HepG2 (cell line): ENCODE data around the gene GOLGA6C. TPM values are rescaled to one million over a fixed set of nuclear protein-coding genes. Genes with fewer than 3 reads are reported as not detected.

Source experiments
- EHMT2 ChIP-seq: fragments of 200-600 bp; sonication (generic); IDR thresholded peaks from 2 replicates; pipeline ENCODE4 v1.7.0; 2017; ENCODE audit warnings: antibody characterized with exemption, low read depth, low read length, borderline replicate concordance
- ESRRA ChIP-seq: sonication (generic); formaldehyde crosslinking; IDR thresholded peaks from 2 replicates; pipeline ENCODE4 v1.5.1; 2020; ENCODE audit warnings: mild to moderate bottlenecking, low read depth, missing genetic modification reagents
- GZF1 ChIP-seq: sonication (generic); formaldehyde crosslinking; IDR thresholded peaks from 2 replicates; pipeline ENCODE4 v1.5.1; 2020; ENCODE audit warnings: mild to moderate bottlenecking, missing genetic modification reagents
- HNRNPLL ChIP-seq: fragments of 200-400 bp; formaldehyde crosslinking; IDR thresholded peaks from 2 replicates; pipeline ENCODE4 v1.6.1; 2017; ENCODE audit warnings: mild to moderate bottlenecking, low read depth, low read length; ENCODE audit not compliant: poor library complexity, severe bottlenecking
- KDM6A ChIP-seq: IDR thresholded peaks from 2 replicates; pipeline ENCODE4 v1.6.1; 2016; ENCODE audit warnings: low read depth
- MXD4 ChIP-seq: IDR thresholded peaks from 2 replicates; pipeline ENCODE4 v1.6.1; 2016; ENCODE audit warnings: mild to moderate bottlenecking, missing biosample characterization, missing genetic modification reagents
- POLR2AphosphoS2 ChIP-seq: IDR thresholded peaks from 2 replicates; pipeline ENCODE4 v1.6.1; 2011; ENCODE audit warnings: low read depth, low read length, improper control_type of control experiment
- POLR2AphosphoS5 ChIP-seq: IDR thresholded peaks from 2 replicates; pipeline ENCODE4 v1.6.1; 2012; ENCODE audit warnings: low read depth, low read length
- SRSF1 ChIP-seq: fragments of 200-400 bp; formaldehyde crosslinking; optimal IDR thresholded peaks from 2 replicates; pipeline ENCODE3; 2017; ENCODE audit warnings: mild to moderate bottlenecking, low read depth, low read length, moderate library complexity
- SRY ChIP-seq: sonication (generic); formaldehyde crosslinking; IDR thresholded peaks from 2 replicates; pipeline ENCODE4 v1.8.0; 2022; ENCODE audit warnings: mild to moderate bottlenecking, missing genetic modification reagents
- ZBTB21 ChIP-seq: sonication (generic); formaldehyde crosslinking; IDR thresholded peaks from 2 replicates; pipeline ENCODE4 v1.4.0; 2020; ENCODE audit warnings: missing genetic modification reagents
- ZFP37 ChIP-seq: sonication (generic); formaldehyde crosslinking; IDR thresholded peaks from 2 replicates; pipeline ENCODE4 v1.4.0; 2020; ENCODE audit warnings: missing genetic modification reagents, borderline replicate concordance
- ZNF329 ChIP-seq: sonication (generic); formaldehyde crosslinking; IDR thresholded peaks from 2 replicates; pipeline ENCODE4 v1.9.0; 2021; ENCODE audit warnings: low read depth, mild to moderate bottlenecking, missing genetic modification reagents
- ZNF549 ChIP-seq: sonication (generic); formaldehyde crosslinking; IDR thresholded peaks from 2 replicates; pipeline ENCODE4 v1.5.0; 2020; ENCODE audit warnings: missing genetic modification reagents
- polyA plus RNA-seq, 8 experiments: library from polyadenylated mRNA; depleted of rRNA in 3 of 8; stranded (reverse) in 7 of 8; unstranded in 1 of 8; fragments of >200 nt; fragmentation: Illumina TruSeq in 4 of 8; extraction: Trizol in 4 of 8; gene quantifications; 2 replicates each; pipeline versions ENCODE4 v1.2.1 to v1.2.3, GENCODE V29; 2011 to 2016; ENCODE audit warnings: low read depth in 4 of 8, missing spikeins in 1 of 8, mixed read lengths in 1 of 8; ENCODE audit not compliant: insufficient read depth in 1 of 8
- total RNA-seq, 5 experiments: library from RNA; depleted of rRNA; stranded (reverse); fragments of >200 nt; fragmentation: Illumina TruSeq; extraction: Trizol; gene quantifications; 2 replicates each; pipeline ENCODE4 v1.2.3, GENCODE V29; 2016; ENCODE audit warnings: low read depth in 1 of 5
- TF ChIP-seq, protein P1 (sequence below): sonication (generic); formaldehyde crosslinking; IDR thresholded peaks from 2 replicates; pipeline ENCODE4 v1.5.1; 2020; ENCODE audit warnings: mild to moderate bottlenecking, missing genetic modification reagents, moderate library complexity
- TF ChIP-seq, protein P2 (sequence below): sonication (generic); formaldehyde crosslinking; IDR thresholded peaks from 2 replicates; pipeline ENCODE4 v1.4.0; 2020; ENCODE audit warnings: missing genetic modification reagents
- TF ChIP-seq, protein P3 (sequence below): sonication (generic); formaldehyde crosslinking; IDR thresholded peaks from 2 replicates; pipeline ENCODE4 v1.4.0; 2020; ENCODE audit warnings: missing genetic modification reagents
- TF ChIP-seq, protein P4 (sequence below): sonication (generic); formaldehyde crosslinking; IDR thresholded peaks from 2 replicates; pipeline ENCODE4 v1.5.1; 2020; ENCODE audit warnings: missing genetic modification reagents, mild to moderate bottlenecking, borderline replicate concordance

Gene GOLGA6C
- total and polyA plus RNA-seq, 2 of the 13 experiments (the other 11 are each of a cell fraction or from before 2014, with no cell fraction given): not detected

DNA sequence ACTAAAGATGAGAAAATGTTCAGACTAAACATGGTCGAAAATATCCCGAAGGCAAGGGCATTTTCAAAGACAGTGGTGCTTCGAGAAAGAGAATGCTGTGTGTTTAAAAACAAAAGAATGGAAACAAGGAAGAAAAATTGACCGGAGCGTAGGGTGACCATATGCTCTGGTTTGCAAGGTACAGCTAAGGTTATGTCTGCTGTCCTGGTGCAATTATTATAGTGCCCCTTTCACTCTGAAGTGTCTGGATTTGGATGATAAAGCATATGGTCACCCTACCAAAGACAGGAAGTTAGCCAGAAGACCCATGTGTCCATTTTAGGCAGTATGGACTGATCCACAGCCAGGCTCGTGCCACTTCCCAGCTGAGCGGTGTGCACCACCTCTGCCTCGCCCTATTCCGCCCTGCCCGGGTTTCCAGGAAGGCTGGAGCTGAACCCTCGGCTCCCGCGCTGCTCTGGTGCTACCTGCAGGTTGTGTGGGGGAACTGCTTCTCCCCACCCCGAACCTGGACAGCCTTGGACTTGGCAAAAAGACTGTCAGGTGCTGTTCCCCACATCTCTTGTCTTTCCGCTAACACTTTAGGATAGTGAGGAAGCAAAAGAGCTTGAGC lies 49.8 kb downstream of the GOLGA6C start (continued):
- TF ChIP-seq, protein P1, sequence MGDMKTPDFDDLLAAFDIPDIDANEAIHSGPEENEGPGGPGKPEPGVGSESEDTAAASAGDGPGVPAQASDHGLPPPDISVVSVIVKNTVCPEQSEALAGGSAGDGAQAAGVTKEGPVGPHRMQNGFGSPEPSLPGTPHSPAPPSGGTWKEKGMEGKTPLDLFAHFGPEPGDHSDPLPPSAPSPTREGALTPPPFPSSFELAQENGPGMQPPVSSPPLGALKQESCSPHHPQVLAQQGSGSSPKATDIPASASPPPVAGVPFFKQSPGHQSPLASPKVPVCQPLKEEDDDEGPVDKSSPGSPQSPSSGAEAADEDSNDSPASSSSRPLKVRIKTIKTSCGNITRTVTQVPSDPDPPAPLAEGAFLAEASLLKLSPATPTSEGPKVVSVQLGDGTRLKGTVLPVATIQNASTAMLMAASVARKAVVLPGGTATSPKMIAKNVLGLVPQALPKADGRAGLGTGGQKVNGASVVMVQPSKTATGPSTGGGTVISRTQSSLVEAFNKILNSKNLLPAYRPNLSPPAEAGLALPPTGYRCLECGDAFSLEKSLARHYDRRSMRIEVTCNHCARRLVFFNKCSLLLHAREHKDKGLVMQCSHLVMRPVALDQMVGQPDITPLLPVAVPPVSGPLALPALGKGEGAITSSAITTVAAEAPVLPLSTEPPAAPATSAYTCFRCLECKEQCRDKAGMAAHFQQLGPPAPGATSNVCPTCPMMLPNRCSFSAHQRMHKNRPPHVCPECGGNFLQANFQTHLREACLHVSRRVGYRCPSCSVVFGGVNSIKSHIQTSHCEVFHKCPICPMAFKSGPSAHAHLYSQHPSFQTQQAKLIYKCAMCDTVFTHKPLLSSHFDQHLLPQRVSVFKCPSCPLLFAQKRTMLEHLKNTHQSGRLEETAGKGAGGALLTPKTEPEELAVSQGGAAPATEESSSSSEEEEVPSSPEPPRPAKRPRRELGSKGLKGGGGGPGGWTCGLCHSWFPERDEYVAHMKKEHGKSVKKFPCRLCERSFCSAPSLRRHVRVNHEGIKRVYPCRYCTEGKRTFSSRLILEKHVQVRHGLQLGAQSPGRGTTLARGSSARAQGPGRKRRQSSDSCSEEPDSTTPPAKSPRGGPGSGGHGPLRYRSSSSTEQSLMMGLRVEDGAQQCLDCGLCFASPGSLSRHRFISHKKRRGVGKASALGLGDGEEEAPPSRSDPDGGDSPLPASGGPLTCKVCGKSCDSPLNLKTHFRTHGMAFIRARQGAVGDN (CRISPR knock-in tag): peak; percentile 62
- no peak for TF ChIP-seq HNRNPLL
- no peak for TF ChIP-seq SRSF1
- TF ChIP-seq ZNF549: no peak
- TF ChIP-seq POLR2AphosphoS2: no peak
- TF ChIP-seq, protein P2, sequence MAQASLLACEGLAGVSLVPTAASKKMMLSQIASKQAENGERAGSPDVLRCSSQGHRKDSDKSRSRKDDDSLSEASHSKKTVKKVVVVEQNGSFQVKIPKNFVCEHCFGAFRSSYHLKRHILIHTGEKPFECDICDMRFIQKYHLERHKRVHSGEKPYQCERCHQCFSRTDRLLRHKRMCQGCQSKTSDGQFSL (CRISPR knock-in tag): no peak
- TF ChIP-seq ESRRA (CRISPR knock-in tag): no peak
- no peak for TF ChIP-seq GZF1 (CRISPR knock-in tag)
- TF ChIP-seq, protein P3, sequence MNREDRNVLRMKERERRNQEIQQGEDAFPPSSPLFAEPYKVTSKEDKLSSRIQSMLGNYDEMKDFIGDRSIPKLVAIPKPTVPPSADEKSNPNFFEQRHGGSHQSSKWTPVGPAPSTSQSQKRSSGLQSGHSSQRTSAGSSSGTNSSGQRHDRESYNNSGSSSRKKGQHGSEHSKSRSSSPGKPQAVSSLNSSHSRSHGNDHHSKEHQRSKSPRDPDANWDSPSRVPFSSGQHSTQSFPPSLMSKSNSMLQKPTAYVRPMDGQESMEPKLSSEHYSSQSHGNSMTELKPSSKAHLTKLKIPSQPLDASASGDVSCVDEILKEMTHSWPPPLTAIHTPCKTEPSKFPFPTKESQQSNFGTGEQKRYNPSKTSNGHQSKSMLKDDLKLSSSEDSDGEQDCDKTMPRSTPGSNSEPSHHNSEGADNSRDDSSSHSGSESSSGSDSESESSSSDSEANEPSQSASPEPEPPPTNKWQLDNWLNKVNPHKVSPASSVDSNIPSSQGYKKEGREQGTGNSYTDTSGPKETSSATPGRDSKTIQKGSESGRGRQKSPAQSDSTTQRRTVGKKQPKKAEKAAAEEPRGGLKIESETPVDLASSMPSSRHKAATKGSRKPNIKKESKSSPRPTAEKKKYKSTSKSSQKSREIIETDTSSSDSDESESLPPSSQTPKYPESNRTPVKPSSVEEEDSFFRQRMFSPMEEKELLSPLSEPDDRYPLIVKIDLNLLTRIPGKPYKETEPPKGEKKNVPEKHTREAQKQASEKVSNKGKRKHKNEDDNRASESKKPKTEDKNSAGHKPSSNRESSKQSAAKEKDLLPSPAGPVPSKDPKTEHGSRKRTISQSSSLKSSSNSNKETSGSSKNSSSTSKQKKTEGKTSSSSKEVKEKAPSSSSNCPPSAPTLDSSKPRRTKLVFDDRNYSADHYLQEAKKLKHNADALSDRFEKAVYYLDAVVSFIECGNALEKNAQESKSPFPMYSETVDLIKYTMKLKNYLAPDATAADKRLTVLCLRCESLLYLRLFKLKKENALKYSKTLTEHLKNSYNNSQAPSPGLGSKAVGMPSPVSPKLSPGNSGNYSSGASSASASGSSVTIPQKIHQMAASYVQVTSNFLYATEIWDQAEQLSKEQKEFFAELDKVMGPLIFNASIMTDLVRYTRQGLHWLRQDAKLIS: no peak
- no peak for TF ChIP-seq POLR2AphosphoS5
- TF ChIP-seq ZNF329 (CRISPR knock-in tag): no peak
- TF ChIP-seq ZFP37 (CRISPR knock-in tag): no peak
- TF ChIP-seq EHMT2: no peak
- TF ChIP-seq SRY: no peak
- TF ChIP-seq ZBTB21 (CRISPR knock-in tag): no peak
- TF ChIP-seq KDM6A (CRISPR knock-in tag): no peak
- TF ChIP-seq, protein P4, sequence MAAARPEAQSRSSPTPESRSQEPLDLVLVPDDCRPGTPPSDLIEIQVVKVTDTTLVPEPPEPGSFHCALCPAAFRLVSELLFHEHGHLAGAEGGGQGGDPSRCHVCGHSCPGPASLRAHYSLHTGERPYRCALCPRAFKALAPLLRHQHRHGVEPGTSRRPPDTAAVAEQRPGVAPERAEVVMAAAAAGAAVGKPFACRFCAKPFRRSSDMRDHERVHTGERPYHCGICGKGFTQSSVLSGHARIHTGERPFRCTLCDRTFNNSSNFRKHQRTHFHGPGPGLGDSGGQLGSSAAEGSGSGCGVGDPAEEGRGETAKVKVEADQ (CRISPR knock-in tag): no peak
- TF ChIP-seq MXD4 (CRISPR knock-in tag): no peak
